HepG2 (cell line): ENCODE results near the gene CABP2. TPM values are rescaled to one million over a fixed set of nuclear protein-coding genes. Genes with fewer than 3 reads are reported as not detected.

Source experiments
- EP300 ChIP-seq, 3 experiments: sonication (generic) in 1 of 3; formaldehyde crosslinking in 1 of 3; IDR thresholded peaks; 2 replicates each; pipeline versions ENCODE4 v1.5.1 to v1.6.1; 2011 to 2020; ENCODE audit warnings: low read depth in 2 of 3, low read length in 2 of 3, borderline replicate concordance in 1 of 3, improper control_type of control experiment in 1 of 3, mild to moderate bottlenecking in 1 of 3, missing genetic modification reagents in 1 of 3, moderate library complexity in 1 of 3
- GATAD1 ChIP-seq: IDR thresholded peaks from 2 replicates; pipeline ENCODE4 v1.6.1; 2016; ENCODE audit warnings: missing genetic modification reagents, missing compliant biosample characterization
- NFATC3 ChIP-seq: sonication (generic); formaldehyde crosslinking; IDR thresholded peaks from 2 replicates; pipeline ENCODE4 v1.5.1; 2020; ENCODE audit warnings: mild to moderate bottlenecking, missing genetic modification reagents
- NFIC ChIP-seq: IDR thresholded peaks from 2 replicates; pipeline ENCODE4 v1.6.1; 2012; ENCODE audit warnings: mild to moderate bottlenecking, low read length, inconsistent platforms
- PCBP2 ChIP-seq: fragments of 200-400 bp; formaldehyde crosslinking; optimal IDR thresholded peaks from 2 replicates; pipeline ENCODE3; 2018; ENCODE audit warnings: low read length, low read depth; ENCODE audit not compliant: poor library complexity, severe bottlenecking
- RORA ChIP-seq: sonication (generic); formaldehyde crosslinking; IDR thresholded peaks from 2 replicates; pipeline ENCODE4 v1.5.0; 2020; ENCODE audit warnings: mild to moderate bottlenecking, missing genetic modification reagents, moderate library complexity
- ZBTB7A ChIP-seq: sonication (generic); formaldehyde crosslinking; IDR thresholded peaks from 2 replicates; pipeline ENCODE4 v1.8.0; 2022; ENCODE audit warnings: mild to moderate bottlenecking, missing genetic modification reagents
- ZNF605 ChIP-seq: sonication (generic); formaldehyde crosslinking; IDR thresholded peaks from 2 replicates; pipeline ENCODE4 v1.8.0; 2022; ENCODE audit warnings: mild to moderate bottlenecking, missing genetic modification reagents
- ZNF724P ChIP-seq: sonication (generic); formaldehyde crosslinking; IDR thresholded peaks from 2 replicates; pipeline ENCODE4 v1.8.0; 2022; ENCODE audit warnings: missing genetic modification reagents, borderline replicate concordance
- polyA plus RNA-seq, 8 experiments: library from polyadenylated mRNA; depleted of rRNA in 3 of 8; stranded (reverse) in 7 of 8; unstranded in 1 of 8; fragments of >200 nt; fragmentation: Illumina TruSeq in 4 of 8; extraction: Trizol in 4 of 8; gene quantifications; 2 replicates each; pipeline versions ENCODE4 v1.2.1 to v1.2.3, GENCODE V29; 2011 to 2016; ENCODE audit warnings: low read depth in 4 of 8, missing spikeins in 1 of 8, mixed read lengths in 1 of 8; ENCODE audit not compliant: insufficient read depth in 1 of 8
- total RNA-seq, 5 experiments: library from RNA; depleted of rRNA; stranded (reverse); fragments of >200 nt; fragmentation: Illumina TruSeq; extraction: Trizol; gene quantifications; 2 replicates each; pipeline ENCODE4 v1.2.3, GENCODE V29; 2016; ENCODE audit warnings: low read depth in 1 of 5
- TF ChIP-seq, protein P1 (sequence below): sonication (generic); formaldehyde crosslinking; IDR thresholded peaks from 2 replicates; pipeline ENCODE4 v1.8.0; 2022; ENCODE audit warnings: mild to moderate bottlenecking, missing genetic modification reagents, borderline replicate concordance
- TF ChIP-seq, protein P2 (sequence below): sonication (generic); formaldehyde crosslinking; IDR thresholded peaks from 2 replicates; pipeline ENCODE4 v1.5.1; 2020; ENCODE audit warnings: mild to moderate bottlenecking, missing genetic modification reagents, borderline replicate concordance
- TF ChIP-seq, protein P3 (sequence below): sonication (generic); formaldehyde crosslinking; IDR thresholded peaks from 2 replicates; pipeline ENCODE4 v1.5.0; 2020; ENCODE audit warnings: mild to moderate bottlenecking, missing genetic modification reagents, moderate library complexity
- TF ChIP-seq, protein P4 (sequence below): sonication (generic); formaldehyde crosslinking; IDR thresholded peaks from 2 replicates; pipeline ENCODE4 v1.5.0; 2020; ENCODE audit warnings: missing genetic modification reagents

The CABP2 gene
- total and polyA plus RNA-seq, 2 of the 13 experiments (the other 11 are each of a cell fraction or from before 2014, with no cell fraction given), result not detected

DNA sequence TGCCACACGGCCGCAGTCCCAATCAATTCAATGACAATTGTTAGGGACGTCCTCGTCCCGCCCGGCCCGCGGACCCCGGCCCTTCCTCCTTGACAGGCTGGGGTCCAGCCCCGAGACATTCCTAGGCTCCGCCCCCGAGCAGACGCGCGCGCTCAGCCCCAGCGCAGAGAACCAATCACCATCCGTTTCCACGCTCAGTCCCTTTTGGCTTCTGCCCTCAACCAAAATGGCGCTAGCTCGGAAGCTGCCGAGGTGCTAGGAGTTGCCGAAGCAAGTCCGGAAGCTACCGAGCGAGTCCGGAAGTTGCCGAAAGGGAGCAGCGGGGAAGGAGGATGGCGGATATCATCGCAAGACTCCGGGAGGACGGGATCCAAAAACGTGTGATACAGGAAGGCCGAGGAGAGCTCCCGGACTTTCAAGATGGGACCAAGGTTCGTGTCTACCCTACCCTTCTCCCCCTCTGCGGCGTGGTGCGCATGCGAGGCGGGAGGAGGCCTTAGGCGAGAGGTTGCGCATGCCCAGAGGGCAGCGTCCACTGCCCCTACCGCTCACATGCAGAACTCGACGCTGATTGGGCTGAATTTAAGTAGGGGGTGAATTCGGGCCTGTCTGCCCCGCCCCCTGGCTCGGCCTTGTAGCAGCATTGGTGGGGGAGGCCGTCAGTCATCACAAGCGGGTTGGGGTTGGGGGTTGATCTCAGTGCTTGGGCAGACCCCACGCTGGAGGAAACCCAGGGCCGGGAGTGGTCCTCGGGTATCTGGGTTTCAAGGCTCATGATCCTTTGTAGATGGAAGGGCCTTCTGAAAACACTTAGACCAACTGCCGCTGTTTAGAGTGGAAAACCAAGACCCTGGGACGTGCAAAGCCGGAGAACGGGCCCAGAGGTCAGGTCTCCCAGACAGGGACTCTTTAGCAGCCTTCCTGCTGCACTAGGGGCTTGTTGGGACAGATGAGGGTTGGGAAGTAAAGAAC lies 40.1 kb downstream of the CABP2 start, which contains the start of gene AIP (continued):
- TF ChIP-seq RORA (CRISPR knock-in tag), result no peak
- peak; percentile 98 for TF ChIP-seq NFATC3 (CRISPR knock-in tag)
- TF ChIP-seq ZBTB7A (CRISPR knock-in tag), result peak; percentile 89
- TF ChIP-seq, protein P1, sequence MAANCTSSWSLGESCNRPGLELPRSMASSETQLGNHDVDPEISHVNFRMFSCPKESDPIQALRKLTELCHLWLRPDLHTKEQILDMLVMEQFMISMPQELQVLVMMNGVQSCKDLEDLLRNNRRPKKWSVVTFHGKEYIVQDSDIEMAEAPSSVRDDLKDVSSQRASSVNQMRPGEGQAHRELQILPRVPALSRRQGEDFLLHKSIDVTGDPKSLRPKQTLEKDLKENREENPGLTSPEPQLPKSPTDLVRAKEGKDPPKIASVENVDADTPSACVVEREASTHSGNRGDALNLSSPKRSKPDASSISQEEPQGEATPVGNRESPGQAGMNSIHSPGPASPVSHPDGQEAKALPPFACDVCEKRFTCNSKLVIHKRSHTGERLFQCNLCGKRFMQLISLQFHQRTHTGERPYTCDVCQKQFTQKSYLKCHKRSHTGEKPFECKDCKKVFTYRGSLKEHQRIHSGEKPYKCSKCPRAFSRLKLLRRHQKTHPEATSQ, result peak; percentile 96
- TF ChIP-seq, protein P2, sequence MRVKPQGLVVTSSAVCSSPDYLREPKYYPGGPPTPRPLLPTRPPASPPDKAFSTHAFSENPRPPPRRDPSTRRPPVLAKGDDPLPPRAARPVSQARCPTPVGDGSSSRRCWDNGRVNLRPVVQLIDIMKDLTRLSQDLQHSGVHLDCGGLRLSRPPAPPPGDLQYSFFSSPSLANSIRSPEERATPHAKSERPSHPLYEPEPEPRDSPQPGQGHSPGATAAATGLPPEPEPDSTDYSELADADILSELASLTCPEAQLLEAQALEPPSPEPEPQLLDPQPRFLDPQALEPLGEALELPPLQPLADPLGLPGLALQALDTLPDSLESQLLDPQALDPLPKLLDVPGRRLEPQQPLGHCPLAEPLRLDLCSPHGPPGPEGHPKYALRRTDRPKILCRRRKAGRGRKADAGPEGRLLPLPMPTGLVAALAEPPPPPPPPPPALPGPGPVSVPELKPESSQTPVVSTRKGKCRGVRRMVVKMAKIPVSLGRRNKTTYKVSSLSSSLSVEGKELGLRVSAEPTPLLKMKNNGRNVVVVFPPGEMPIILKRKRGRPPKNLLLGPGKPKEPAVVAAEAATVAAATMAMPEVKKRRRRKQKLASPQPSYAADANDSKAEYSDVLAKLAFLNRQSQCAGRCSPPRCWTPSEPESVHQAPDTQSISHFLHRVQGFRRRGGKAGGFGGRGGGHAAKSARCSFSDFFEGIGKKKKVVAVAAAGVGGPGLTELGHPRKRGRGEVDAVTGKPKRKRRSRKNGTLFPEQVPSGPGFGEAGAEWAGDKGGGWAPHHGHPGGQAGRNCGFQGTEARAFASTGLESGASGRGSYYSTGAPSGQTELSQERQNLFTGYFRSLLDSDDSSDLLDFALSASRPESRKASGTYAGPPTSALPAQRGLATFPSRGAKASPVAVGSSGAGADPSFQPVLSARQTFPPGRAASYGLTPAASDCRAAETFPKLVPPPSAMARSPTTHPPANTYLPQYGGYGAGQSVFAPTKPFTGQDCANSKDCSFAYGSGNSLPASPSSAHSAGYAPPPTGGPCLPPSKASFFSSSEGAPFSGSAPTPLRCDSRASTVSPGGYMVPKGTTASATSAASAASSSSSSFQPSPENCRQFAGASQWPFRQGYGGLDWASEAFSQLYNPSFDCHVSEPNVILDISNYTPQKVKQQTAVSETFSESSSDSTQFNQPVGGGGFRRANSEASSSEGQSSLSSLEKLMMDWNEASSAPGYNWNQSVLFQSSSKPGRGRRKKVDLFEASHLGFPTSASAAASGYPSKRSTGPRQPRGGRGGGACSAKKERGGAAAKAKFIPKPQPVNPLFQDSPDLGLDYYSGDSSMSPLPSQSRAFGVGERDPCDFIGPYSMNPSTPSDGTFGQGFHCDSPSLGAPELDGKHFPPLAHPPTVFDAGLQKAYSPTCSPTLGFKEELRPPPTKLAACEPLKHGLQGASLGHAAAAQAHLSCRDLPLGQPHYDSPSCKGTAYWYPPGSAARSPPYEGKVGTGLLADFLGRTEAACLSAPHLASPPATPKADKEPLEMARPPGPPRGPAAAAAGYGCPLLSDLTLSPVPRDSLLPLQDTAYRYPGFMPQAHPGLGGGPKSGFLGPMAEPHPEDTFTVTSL (CRISPR knock-in tag), result peak; percentile 52; the same call in 1 of the 2 replicates
- no peak for TF ChIP-seq PCBP2
- TF ChIP-seq ZNF724P, result peak; percentile 86; the same call in 1 of the 2 replicates
- TF ChIP-seq GATAD1 (CRISPR knock-in tag), result peak; percentile 94
- TF ChIP-seq, protein P3, sequence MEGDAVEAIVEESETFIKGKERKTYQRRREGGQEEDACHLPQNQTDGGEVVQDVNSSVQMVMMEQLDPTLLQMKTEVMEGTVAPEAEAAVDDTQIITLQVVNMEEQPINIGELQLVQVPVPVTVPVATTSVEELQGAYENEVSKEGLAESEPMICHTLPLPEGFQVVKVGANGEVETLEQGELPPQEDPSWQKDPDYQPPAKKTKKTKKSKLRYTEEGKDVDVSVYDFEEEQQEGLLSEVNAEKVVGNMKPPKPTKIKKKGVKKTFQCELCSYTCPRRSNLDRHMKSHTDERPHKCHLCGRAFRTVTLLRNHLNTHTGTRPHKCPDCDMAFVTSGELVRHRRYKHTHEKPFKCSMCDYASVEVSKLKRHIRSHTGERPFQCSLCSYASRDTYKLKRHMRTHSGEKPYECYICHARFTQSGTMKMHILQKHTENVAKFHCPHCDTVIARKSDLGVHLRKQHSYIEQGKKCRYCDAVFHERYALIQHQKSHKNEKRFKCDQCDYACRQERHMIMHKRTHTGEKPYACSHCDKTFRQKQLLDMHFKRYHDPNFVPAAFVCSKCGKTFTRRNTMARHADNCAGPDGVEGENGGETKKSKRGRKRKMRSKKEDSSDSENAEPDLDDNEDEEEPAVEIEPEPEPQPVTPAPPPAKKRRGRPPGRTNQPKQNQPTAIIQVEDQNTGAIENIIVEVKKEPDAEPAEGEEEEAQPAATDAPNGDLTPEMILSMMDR (CRISPR knock-in tag), result peak; percentile 15; the same call in 1 of the 2 replicates
- peak; percentile 99 for TF ChIP-seq ZNF605 (CRISPR knock-in tag)
- no peak for TF ChIP-seq NFIC
- TF ChIP-seq, protein P4, sequence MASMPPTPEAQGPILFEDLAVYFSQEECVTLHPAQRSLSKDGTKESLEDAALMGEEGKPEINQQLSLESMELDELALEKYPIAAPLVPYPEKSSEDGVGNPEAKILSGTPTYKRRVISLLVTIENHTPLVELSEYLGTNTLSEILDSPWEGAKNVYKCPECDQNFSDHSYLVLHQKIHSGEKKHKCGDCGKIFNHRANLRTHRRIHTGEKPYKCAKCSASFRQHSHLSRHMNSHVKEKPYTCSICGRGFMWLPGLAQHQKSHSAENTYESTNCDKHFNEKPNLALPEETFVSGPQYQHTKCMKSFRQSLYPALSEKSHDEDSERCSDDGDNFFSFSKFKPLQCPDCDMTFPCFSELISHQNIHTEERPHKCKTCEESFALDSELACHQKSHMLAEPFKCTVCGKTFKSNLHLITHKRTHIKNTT (CRISPR knock-in tag), result no peak
- TF ChIP-seq EP300 (IDR thresholded peaks at IDR 0.05; ENCODE audit: low read depth in 2 of 2, low read length in 2 of 2), result no peak
- peak; percentile 61; the same call in 1 of the 2 replicates for TF ChIP-seq EP300 (CRISPR knock-in tag; IDR thresholded peaks at IDR 0.05; ENCODE audit: borderline replicate concordance)
